Kasumi-1 (cell line): Measurements from ENCODE around the gene RGS14.

Source experiments
- DNase-seq, 2 experiments: peaks; one replicate each; lab custom pipeline; 2025; lab: John Stamatoyannopoulos, UW

RGS14 gene

GRCh38 chr5:177357459-177358351, at the start of gene RGS14:
TSS of gene RGS14 (plus strand) at chr5:177357924. CDS start at chr5:177358025, 101 bp downstream.
- peak; percentile 96 for DNase-seq

GRCh38 chr5:177308740-177309139, 49.0 kb upstream of the RGS14 start:
- DNase-seq, result no peak

- DNase-seq, result peak; percentile 27 to 30
Observed at GRCh38 chr5:177309351-177310191, 48.2 kb upstream of the RGS14 start.

GRCh38 chr5:177310332-177310731, 47.4 kb upstream of the RGS14 start:
- DNase-seq, result no peak

GRCh38 chr5:177310757-177311391, 46.9 kb upstream of the RGS14 start:
- DNase-seq, result peak; percentile 90 to 91

GRCh38 chr5:177311392-177311722, 46.4 kb upstream of the RGS14 start:
- no peak for DNase-seq

- peak; percentile 97 for DNase-seq
Observed at GRCh38 chr5:177311723-177312648, 45.7 kb upstream of the RGS14 start, which contains the start of gene MXD3. TSS of gene MXD3 (minus strand) at chr5:177311898. CDS start at chr5:177311830, 68 bp downstream.

- DNase-seq, result peak in 1 of 2 experiments; percentile 78
Observed at GRCh38 chr5:177312649-177313181, 45.0 kb upstream of the RGS14 start.

- DNase-seq, result no peak
Observed at GRCh38 chr5:177313561-177314259, 44.0 kb upstream of the RGS14 start.

- DNase-seq, result no peak
Observed at GRCh38 chr5:177314376-177315342, 43.1 kb upstream of the RGS14 start.

- DNase-seq, result no peak
Observed at GRCh38 chr5:177315411-177315810, 42.3 kb upstream of the RGS14 start.

- no peak for DNase-seq
Observed at GRCh38 chr5:177316005-177316404, 41.7 kb upstream of the RGS14 start.

GRCh38 chr5:177317959-177318377, 39.8 kb upstream of the RGS14 start:
- DNase-seq, result peak; percentile 79 to 86

GRCh38 chr5:177319913-177320588, 37.7 kb upstream of the RGS14 start:
- no peak for DNase-seq

GRCh38 chr5:177320879-177321278, 36.8 kb upstream of the RGS14 start:
- DNase-seq, result peak; percentile 84 to 85

- no peak for DNase-seq
Observed at GRCh38 chr5:177325868-177326381, 31.8 kb upstream of the RGS14 start.

- DNase-seq, result no peak
Observed at GRCh38 chr5:177327539-177328522, 29.9 kb upstream of the RGS14 start.
